ENCODE results near the gene GPR137B. TPM values are rescaled to one million over a fixed set of nuclear protein-coding genes. Genes with fewer than 3 reads are reported as not detected.
"Not testable (repeated sequence)": the region's sequence is repeated elsewhere in the genome, so short reads cannot be mapped to it uniquely, and the experiment has no call there.

GPR137B gene
- total RNA-seq, 1 donor from 2014 or later, result 5.6 TPM

GRCh38 chr1:236161230-236161629 lies 18.9 kb downstream of the GPR137B start:
- no peak for DNase-seq

GRCh38 chr1:236161755-236162154 lies 19.4 kb downstream of the GPR137B start:
- not testable (repeated sequence) for DNase-seq

- no peak for DNase-seq
These were observed 21.3 kb downstream of the GPR137B start for GRCh38 chr1:236163463-236164153.

- DNase-seq, result no peak
These were observed 21.9 kb downstream of the GPR137B start for GRCh38 chr1:236164273-236164672.

GRCh38 chr1:236165238-236165981 lies 23.1 kb downstream of the GPR137B start:
- DNase-seq, result no peak

GRCh38 chr1:236166041-236166440 lies 23.7 kb downstream of the GPR137B start:
- no peak for DNase-seq

- no peak for DNase-seq
These were observed 24.8 kb downstream of the GPR137B start for GRCh38 chr1:236167154-236167553.

- no peak for DNase-seq
These were observed 25.2 kb downstream of the GPR137B start for GRCh38 chr1:236167578-236167977.

- DNase-seq, result no peak
These were observed 26.5 kb downstream of the GPR137B start for GRCh38 chr1:236168716-236169429.

- no peak for DNase-seq
These were observed 29.8 kb downstream of the GPR137B start for GRCh38 chr1:236172041-236172579.

GRCh38 chr1:236173174-236173767 lies 30.9 kb downstream of the GPR137B start:
- no peak for DNase-seq

- no peak for DNase-seq
These were observed 33.5 kb downstream of the GPR137B start for GRCh38 chr1:236175642-236176336.

- no peak for DNase-seq
These were observed 34.3 kb downstream of the GPR137B start for GRCh38 chr1:236176337-236177336.

- no peak for DNase-seq
These were observed 37.3 kb downstream of the GPR137B start for GRCh38 chr1:236179634-236180033.

- no peak for DNase-seq
These were observed 38.7 kb downstream of the GPR137B start for GRCh38 chr1:236181059-236181458.

- no peak for DNase-seq
These were observed 43.3 kb downstream of the GPR137B start for GRCh38 chr1:236185687-236186086.

- DNase-seq, result not testable (repeated sequence)
These were observed 44.1 kb downstream of the GPR137B start for GRCh38 chr1:236186471-236186870.

- not testable (repeated sequence) for DNase-seq
These were observed 45.7 kb downstream of the GPR137B start for GRCh38 chr1:236188084-236188483.

- no peak for DNase-seq
These were observed 50.8 kb downstream of the GPR137B start for GRCh38 chr1:236193184-236193583.

- no peak for DNase-seq
These were observed 58.6 kb downstream of the GPR137B start for GRCh38 chr1:236200925-236201324.

Measured in tongue (tissue), 2 donors.